Activated T-cell treated with anti-CD3 and anti-CD28 coated beads, Interleukin-2, amount 50 U/mL, for 48 hours (primary cell): ENCODE results near the gene FBXW8.
A peak's percentile ranks its signal among the peaks of the same experiment; 100 is the strongest.

Experiments
- DNase-seq, 2 experiments: peaks; one replicate each; pipeline ENCODE4 v3.0.0-alpha.2; 2020

Gene FBXW8

DNA sequence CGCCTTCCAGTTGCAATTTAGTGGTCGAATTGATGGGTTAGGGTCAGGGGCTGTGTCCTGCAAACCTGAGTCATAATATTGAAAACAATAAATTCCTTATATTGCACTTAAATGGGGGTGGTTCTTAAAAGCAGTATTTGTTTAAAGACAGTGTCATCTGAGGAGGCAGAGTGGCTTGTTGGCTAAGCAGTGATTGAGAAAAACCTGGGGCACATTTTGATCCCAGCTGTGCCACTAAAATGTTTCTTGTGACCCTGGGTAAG is 48.4 kb downstream of the FBXW8 start:
- no peak for DNase-seq

DNA sequence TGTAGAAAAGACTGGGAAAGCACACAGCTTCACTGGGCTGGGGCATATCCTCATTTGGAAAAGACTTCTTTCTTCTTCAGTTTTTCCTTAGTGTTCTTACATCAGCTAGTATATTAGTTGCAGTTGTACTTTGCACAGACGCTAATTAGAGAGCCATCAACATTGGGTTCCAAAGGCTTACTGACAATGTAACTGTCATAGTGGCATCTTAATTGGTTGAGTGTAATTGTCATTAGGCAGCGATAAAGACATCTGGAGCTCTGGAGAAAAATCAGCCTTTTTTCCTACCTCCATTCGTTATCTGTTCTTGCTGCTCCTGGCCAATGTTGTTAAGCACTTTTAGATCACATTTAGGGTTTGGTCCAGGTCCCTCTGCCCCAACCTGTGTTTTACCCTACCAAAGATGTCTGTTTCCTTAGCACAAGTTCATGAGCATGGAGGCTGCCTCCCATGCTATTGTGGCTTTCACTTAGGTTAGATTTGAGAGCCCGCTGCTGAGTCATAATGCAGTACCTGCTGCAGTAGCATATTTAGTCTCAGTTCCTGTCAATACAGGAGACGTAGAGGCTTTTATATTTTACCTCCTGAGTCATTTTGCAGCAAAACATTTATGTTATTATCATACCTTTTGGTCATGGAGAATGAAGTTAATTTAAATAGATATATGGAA is 49.2 kb downstream of the FBXW8 start:
- peak; percentile 62 to 67 for DNase-seq

GRCh38 chr12:116962197-116962596 is 51.4 kb downstream of the FBXW8 start:
- peak; percentile 28 for DNase-seq

GRCh38 chr12:116962783-116963356 is 52.1 kb downstream of the FBXW8 start:
- DNase-seq: no peak

DNA sequence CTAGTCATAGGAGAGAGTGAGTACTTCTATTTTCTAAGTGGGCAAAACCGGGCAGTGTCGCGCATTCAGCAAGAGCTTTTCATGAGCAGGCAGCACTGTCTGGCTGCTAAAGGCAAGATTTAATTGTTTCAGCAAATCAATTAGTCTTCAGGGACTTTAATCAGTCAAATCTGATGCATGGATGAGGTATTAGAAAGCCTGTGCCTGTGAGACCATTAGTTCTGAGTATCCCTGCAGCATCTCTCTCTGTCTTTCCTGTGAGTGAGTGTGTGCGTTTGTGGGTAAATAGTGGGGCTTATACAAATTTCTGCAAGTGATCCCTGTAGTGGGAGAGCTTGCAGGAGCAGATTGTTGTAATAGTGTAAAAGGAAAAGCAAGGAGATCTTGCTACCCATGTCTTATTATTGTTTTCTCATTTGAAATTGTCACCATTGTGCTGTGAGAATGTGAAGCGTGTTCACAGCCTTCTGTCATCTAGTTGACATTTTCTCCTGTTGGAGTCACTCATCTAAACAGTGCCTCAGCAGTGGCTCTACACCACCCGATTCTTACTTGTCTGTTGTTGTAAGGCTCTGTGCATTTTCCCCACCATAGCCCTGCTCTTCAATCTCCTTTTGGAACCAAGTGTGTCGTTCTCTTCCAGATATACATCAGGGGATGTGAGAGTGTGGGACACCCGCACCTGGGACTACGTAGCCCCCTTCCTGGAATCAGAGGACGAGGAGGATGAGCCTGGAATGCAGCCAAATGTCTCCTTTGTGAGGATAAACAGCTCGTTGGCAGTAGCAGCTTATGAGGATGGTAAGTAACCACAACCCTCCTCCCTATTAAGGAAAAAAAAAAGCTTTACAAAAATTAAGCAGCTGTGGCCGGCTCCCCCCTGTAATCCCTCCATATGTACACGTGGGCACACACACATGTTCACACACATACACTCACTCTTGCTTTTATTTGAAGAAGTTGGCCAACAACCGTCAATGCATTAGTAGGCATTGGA is 53.6 kb downstream of the FBXW8 start:
- DNase-seq: no peak

DNA sequence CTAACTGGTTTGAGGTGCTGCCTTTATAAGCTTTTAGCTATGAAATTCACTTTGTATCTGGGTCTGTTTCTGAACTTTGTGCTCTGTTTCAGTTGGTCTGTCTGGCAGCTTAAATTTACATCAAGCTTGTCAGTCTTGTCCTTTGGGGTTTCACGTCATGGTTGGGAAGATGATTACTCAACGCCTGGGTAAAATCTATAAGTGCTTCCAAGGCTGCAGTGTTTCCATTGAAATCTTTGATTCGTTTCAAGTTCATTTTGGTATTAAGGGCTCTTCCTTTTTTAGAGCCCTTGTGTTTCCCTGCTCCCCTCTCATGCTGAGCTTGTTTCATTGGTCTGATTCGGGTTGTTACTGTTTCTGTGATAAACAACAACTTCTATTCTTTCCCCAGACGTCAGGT is 58.2 kb downstream of the FBXW8 start:
- no peak for DNase-seq

- no peak for DNase-seq
These were observed 59.1 kb downstream of the FBXW8 start for GRCh38 chr12:116969615-116970585.

DNA sequence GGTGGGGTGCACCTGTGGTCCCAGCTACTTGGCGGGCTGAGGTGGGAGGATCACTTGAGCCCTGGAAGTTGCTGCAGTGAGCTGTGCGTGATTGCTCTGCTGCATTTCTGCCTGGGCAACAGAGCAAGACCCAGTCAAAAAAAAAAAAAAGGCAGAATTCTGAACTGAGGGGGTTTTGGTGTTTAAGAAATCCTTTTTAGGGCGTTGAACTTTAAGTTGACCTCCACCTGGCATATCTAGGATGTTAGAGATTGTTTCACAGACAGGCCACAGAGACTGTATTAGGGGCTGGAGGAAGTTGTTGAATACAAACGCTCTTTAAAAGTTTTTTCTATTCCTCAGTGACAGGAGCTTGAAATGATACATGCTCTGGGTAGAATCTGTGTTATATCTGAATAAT is 60.5 kb downstream of the FBXW8 start:
- no peak for DNase-seq

DNA sequence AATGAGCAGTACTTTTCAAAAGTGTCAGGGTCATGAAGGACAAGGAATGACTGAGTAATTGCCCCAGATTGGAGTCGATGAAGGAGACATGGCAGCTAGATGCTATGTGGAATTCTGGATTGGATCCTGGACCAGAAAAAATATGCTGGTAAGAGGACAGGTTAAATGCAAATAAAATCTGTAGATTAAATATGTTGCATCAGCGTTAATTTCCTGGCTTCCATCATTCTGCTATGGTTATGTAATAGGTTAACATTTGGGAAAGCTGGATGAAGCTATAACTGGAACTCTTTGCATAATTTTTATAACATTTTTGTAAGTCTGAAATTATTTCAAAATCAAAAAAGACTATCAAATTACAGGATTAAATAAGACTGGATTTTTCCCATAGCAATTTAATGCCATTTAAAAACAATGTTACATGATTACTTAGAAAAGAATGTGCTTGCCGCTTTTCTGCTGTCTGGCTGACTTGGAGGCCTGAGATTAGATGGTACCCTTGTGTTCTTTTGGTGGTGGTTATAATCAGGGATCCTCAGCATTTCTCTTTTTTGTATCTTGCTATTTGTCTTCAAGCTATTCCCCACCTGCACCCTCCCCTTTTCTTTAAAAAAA is 65.1 kb downstream of the FBXW8 start:
- no peak for DNase-seq

DNA sequence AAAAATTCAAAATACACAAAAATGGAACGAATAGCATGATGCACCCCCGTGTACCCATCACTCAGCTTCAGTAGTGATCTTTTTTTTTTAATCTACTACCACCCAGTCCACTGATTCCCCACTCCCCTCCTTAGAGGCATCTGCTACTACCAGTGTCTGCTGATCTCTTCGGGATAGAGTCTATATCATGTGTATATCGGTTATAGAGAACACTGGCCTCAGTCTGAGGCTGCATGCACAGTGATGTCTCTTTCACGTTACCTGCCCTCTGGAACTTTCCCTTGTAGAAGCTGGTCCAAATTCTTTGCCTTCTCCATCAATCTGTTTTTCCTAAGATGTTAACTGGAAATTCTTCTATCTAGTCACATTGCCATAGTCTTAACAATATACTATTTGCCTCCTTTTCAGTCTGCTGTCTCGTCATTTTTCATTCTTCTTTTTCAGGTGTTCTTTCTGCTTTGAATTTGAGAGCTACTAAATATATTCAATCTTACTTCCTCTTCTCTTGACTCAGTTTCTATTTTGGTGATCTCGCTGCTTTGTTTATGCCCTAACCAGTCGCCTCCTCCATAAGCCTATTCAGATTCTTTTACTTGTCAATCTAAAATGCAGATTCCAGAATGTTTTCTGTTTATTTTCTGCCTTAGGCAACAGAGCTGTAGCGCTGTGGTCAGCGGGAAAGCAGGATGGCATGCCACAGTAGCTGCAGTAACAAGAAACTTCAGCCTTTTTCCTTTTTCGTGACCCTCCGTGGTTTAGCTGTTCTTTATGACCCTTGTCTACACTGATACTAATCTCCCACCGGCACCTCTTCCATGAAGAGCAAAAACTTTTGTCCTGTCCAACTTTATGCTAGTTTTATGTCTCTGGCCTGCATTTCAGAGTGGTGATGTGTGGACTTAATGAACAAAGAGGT is 67.0 kb downstream of the FBXW8 start:
- no peak for DNase-seq

GRCh38 chr12:116978791-116979508 is 68.2 kb downstream of the FBXW8 start:
- no peak for DNase-seq

DNA sequence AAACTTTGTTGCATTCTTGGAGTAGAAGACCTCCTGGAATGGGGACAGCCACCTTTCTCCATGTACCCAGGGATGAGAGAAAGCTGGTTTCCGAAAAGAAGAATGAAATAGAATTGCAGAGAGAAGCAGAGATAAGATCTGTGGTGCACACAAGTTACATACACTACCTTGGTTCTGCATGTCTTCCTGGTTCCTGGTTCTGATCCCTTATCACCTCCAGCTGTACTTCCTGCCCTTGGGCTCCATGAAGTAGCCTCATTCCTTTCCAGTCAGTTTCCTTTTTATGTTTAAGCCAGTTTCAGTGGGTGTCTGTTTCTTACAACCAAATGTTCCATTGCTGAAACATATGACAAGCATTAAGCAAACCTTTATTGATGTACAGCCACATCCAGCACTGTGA is 69.3 kb downstream of the FBXW8 start:
- DNase-seq: no peak

- DNase-seq: no peak
These were observed 72.2 kb downstream of the FBXW8 start for GRCh38 chr12:116982791-116983411.

DNA sequence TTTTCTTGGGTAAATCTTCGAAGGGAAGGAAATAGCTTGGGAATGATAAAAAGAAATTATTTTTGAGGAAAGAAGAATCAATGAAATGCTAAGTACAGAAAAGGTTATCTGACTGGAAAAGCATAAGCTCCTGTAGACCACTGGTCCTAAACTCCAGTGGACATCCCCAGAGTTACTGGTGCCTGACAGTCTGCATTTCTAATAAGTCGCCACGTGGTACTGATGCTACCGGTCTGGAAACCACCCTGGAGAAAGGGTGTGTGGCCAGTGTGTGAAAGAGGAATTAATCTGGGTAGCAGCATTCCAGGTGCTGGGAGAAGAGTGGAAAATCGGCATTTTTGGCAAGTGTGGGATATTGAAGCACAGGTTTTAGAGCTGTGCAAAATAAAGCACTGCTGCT is 73.3 kb downstream of the FBXW8 start:
- no peak for DNase-seq

- no peak for DNase-seq
These were observed 79.6 kb downstream of the FBXW8 start for GRCh38 chr12:116990329-116990728.

- no peak for DNase-seq
These were observed 80.5 kb downstream of the FBXW8 start for GRCh38 chr12:116990971-116991966.

GRCh38 chr12:116996093-116996492 is 85.3 kb downstream of the FBXW8 start:
- DNase-seq: no peak

- no peak for DNase-seq
These were observed 85.9 kb downstream of the FBXW8 start for GRCh38 chr12:116996621-116997020.

DNA sequence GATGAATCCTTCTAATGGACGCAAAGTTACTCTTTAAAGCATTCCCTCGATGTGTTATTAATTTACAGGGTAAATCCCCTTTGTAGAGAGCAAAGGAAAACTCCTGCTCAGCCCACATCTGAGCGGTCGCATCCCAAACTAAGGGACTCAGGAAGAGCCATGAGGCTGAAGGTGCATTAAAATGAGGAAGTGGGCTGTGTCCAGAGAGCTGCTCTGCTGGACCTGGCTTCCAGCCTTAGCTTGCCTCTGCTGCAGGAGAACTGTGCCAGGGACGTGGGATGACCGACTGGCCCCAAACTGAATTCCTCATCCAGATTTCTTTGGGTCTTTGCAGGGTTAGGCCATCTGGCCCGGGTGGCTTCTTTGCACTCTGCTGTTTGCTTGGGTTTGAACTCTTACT is 88.3 kb downstream of the FBXW8 start:
- no peak for DNase-seq
